ENCODE measurements around the gene NF1.

- no peak for TF ChIP-seq CTCF (IDR thresholded peaks at IDR 0.05 in 8 of 11, conservative IDR thresholded peaks at IDR 0.05 in 3 of 11)
- no peak for TF ChIP-seq POLR2AphosphoS5 (IDR thresholded peaks at IDR 0.05)
Observed at GRCh38 chr17:31260151-31260550, 165.4 kb downstream of the NF1 start.
